Measurements from ENCODE around the gene SBK1. TPM values are rescaled to one million over a fixed set of nuclear protein-coding genes. Genes with fewer than 3 reads are reported as not detected.
A peak's percentile ranks its signal among the peaks of the same experiment; 100 is the strongest.
"Not testable (repeated sequence)": the region's sequence is repeated elsewhere in the genome, so short reads cannot be mapped to it uniquely, and the experiment has no call there.

SBK1 gene
- 0.24 TPM for total RNA-seq (ENCODE audit: insufficient read depth, low replicate concordance)

GRCh38 chr16:28291651-28292626 is at the start of gene SBK1:
Gene SBK1 (plus strand): TSS chr16:28292525. CDS start chr16:28317392, 24,867 bp downstream.
- peak; percentile 72 for DNase-seq (ENCODE audit: low spot score)

- DNase-seq (ENCODE audit: low spot score): not testable (repeated sequence)
These were observed 42.8 kb upstream of the SBK1 start for GRCh38 chr16:28249483-28249882.

- DNase-seq (ENCODE audit: low spot score): no peak
These were observed 41.3 kb upstream of the SBK1 start for GRCh38 chr16:28250999-28251398.

- DNase-seq (ENCODE audit: low spot score): no peak
These were observed 38.2 kb upstream of the SBK1 start for GRCh38 chr16:28254158-28254557.

- DNase-seq (ENCODE audit: low spot score): no peak
These were observed 36.5 kb upstream of the SBK1 start for GRCh38 chr16:28255838-28256237.

- no peak for DNase-seq (ENCODE audit: low spot score)
These were observed 35.1 kb upstream of the SBK1 start for GRCh38 chr16:28257256-28257655.

- DNase-seq (ENCODE audit: low spot score): peak; percentile 58
These were observed 33.8 kb upstream of the SBK1 start for GRCh38 chr16:28258567-28258966.

- DNase-seq (ENCODE audit: low spot score): no peak
These were observed 33.1 kb upstream of the SBK1 start for GRCh38 chr16:28259091-28259780.

- no peak for DNase-seq (ENCODE audit: low spot score)
These were observed 32.6 kb upstream of the SBK1 start for GRCh38 chr16:28259781-28260150.

GRCh38 chr16:28260193-28260592 is 32.1 kb upstream of the SBK1 start:
- no peak for DNase-seq (ENCODE audit: low spot score)

GRCh38 chr16:28261942-28262341 is 30.4 kb upstream of the SBK1 start:
- DNase-seq (ENCODE audit: low spot score): no peak

GRCh38 chr16:28263305-28263704 is 29.0 kb upstream of the SBK1 start:
- DNase-seq (ENCODE audit: low spot score): no peak

- DNase-seq (ENCODE audit: low spot score): no peak
These were observed 27.7 kb upstream of the SBK1 start for GRCh38 chr16:28264656-28265055.

- DNase-seq (ENCODE audit: low spot score): no peak
These were observed 26.5 kb upstream of the SBK1 start for GRCh38 chr16:28265822-28266221.

GRCh38 chr16:28267356-28267755 is 25.0 kb upstream of the SBK1 start:
- DNase-seq (ENCODE audit: low spot score): no peak

- no peak for DNase-seq (ENCODE audit: low spot score)
These were observed 18.8 kb upstream of the SBK1 start for GRCh38 chr16:28273511-28273910.

- no peak for DNase-seq (ENCODE audit: low spot score)
These were observed 17.6 kb upstream of the SBK1 start for GRCh38 chr16:28274676-28275075.

- DNase-seq (ENCODE audit: low spot score): no peak
These were observed 16.0 kb upstream of the SBK1 start for GRCh38 chr16:28276301-28276700.

- peak; percentile 78 for DNase-seq (ENCODE audit: low spot score)
These were observed 14.6 kb upstream of the SBK1 start for GRCh38 chr16:28277537-28278388.

GRCh38 chr16:28279006-28279405 is 13.3 kb upstream of the SBK1 start:
- no peak for DNase-seq (ENCODE audit: low spot score)
